Activated CD4-positive, alpha-beta T cell treated with anti-CD3 and anti-CD28 coated beads for 36 hours (primary cell): ENCODE results near the gene C4B. TPM values are rescaled to one million over a fixed set of nuclear protein-coding genes. Genes with fewer than 3 reads are reported as not detected.
"Not testable (repeated sequence)": the region's sequence is repeated elsewhere in the genome, so short reads cannot be mapped to it uniquely, and the experiment has no call there.

Source experiments
- ATAC-seq: fragments of 200-7000 bp; cut with Tn5 transposase; one replicate; pipeline ENCODE4 v1.10.0; 2021; ENCODE audit warnings: mild to moderate bottlenecking, moderate library complexity
- CTCF ChIA-PET: fragments of 350-600 bp; sonication (Branson Sonifier 250); formaldehyde crosslinking; loops from one replicate; lab custom pipeline; 2021; ENCODE audit warnings: antibody characterized with exemption; lab: Charles Lee
- POLR2A ChIA-PET: fragments of 350-600 bp; sonication (Branson Sonifier 250); formaldehyde crosslinking; loops from one replicate; lab custom pipeline; 2021; ENCODE audit warnings: antibody characterized with exemption, inconsistent platforms; lab: Charles Lee
- DNase-seq: peaks from one replicate; pipeline ENCODE4 v3.0.0-alpha.2; 2020
- H3K27ac Mint-ChIP-seq: one replicate; pipeline ENCODE4 v1.8.0; 2021; ENCODE audit warnings: mixed read lengths
- H3K27me3 Mint-ChIP-seq: one replicate; pipeline ENCODE4 v1.8.0; 2021; ENCODE audit warnings: mixed read lengths
- H3K36me3 Mint-ChIP-seq: one replicate; pipeline ENCODE4 v1.8.0; 2021; ENCODE audit warnings: low read depth, mixed read lengths
- H3K4me1 Mint-ChIP-seq: one replicate; pipeline ENCODE4 v1.8.0; 2021; ENCODE audit warnings: mixed read lengths
- H3K4me3 Mint-ChIP-seq: one replicate; pipeline ENCODE4 v1.8.0; 2021; ENCODE audit warnings: mild to moderate bottlenecking, moderate library complexity, mixed read lengths
- H3K9me3 Mint-ChIP-seq: one replicate; pipeline ENCODE4 v1.8.0; 2021; ENCODE audit warnings: low read depth, mixed read lengths
- intact Hi-C, 2 experiments: fragments of 100-400 bp; cut with DNase I in 1 of 2; cut with micrococcal nuclease in 1 of 2; formaldehyde crosslinking; loops; one replicate each; pipeline versions ENCODE4 v1.14.2 to v1.15.1; 2022 to 2024; cut with DNase I, micrococcal nuclease
- total RNA-seq, 2 experiments: library from RNA; stranded (reverse); gene quantifications; one replicate each; pipeline ENCODE4 v1.2.3, GENCODE V29; 2021

C4B gene
- total RNA-seq, 2 experiments from 2014 or later = 2.8 to 2.9 TPM

- ChIA-PET POLR2A (no interaction called here), CTCF (interaction anchor here (1.0 kb wide), 1 partner anchor 11 kb away, joined by 6 read pairs; no protein-coding TSS in a partner anchor)
- Mint-ChIP-seq H3K27me3 (no peaks in the 10 kb centered on the region), H3K27ac (no peak overlapping the region), H3K4me1 (no peaks in the 10 kb centered on the region), H3K4me3 (no peak overlapping the region), H3K9me3 (no peaks in the 10 kb centered on the region), H3K36me3 (no peaks in the 10 kb centered on the region)
- intact Hi-C loops = no loop called here
- ATAC-seq = no peak
- no peak for DNase-seq
Observed at GRCh38 chr6:32058511-32058963, 43.9 kb downstream of the C4B start.

- Mint-ChIP-seq H3K4me1 (no peaks in the 10 kb centered on the region), H3K9me3 (no peaks in the 10 kb centered on the region), H3K27me3 (no peaks in the 10 kb centered on the region), H3K36me3 (no peaks in the 10 kb centered on the region), H3K27ac (no peak overlapping the region), H3K4me3 (no peak overlapping the region)
- intact Hi-C loops = loop anchor here in 1 of 2 experiments (10.0 kb wide), 1 partner anchor 116 kb away; the partner anchor contains the start of gene CFB
- ATAC-seq = no peak
- ChIA-PET CTCF (no interaction called here), POLR2A (no interaction called here)
- DNase-seq = no peak
Observed at GRCh38 chr6:32060966-32061655, 46.5 kb downstream of the C4B start.

DNA sequence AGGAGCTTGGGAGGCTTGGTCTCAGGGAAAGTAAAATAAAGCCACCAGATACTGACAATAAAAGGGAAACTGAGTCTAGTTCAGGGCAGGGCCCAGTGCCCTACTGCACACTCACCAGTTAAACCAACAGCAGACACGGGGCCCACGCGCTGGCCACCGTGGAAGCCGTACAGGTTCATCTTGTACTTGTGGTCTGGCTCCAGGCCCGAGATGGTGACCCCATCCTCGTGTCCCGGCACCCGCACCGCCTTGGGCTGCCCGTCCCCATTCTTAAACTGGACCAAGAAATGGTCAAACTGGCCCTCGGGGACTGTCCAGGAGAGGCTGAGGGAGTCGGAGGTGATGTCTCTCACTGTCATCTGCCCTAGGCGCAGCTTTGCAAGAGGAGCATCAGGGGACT is 50.1 kb downstream of the C4B start:
- CTCF ChIA-PET = interaction anchor here (0.8 kb wide), 1 partner anchor 17 kb away, joined by 3 read pairs; no protein-coding TSS in a partner anchor
- H3K27me3 Mint-ChIP-seq = no peaks in the 10 kb centered on the region
- no peak overlapping the region for H3K4me3 Mint-ChIP-seq
- ATAC-seq (no peak), DNase-seq (no peak)
- POLR2A ChIA-PET = no interaction called here
- no peaks in the 10 kb centered on the region for H3K9me3 Mint-ChIP-seq
- H3K36me3 Mint-ChIP-seq = no peaks in the 10 kb centered on the region
- H3K4me1 Mint-ChIP-seq = no peaks in the 10 kb centered on the region
- intact Hi-C loops = loop anchor here in 1 of 2 experiments (10.0 kb wide), 1 partner anchor 120 kb away; the partner anchor contains the start of gene CFB
- H3K27ac Mint-ChIP-seq = no peak overlapping the region

DNA sequence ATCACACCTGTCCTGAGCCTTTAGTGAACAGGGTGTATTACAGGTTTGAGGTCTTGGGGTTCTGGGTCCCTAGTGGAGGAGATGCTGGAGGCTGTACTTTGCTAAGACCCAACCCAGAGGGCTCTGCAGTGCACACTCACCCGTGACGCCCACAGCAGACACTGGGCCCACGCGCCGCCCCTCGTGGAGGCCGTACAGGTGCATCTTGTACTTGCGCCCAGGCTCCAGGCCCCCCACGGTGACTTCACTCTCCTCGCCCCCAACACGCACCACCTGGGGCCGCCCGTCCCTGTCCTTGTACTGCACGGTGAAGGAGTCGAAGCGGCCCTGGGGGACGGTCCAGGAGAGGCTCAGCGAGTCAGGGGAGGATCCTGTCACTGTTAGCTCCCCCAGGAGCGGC is 52.9 kb downstream of the C4B start:
- H3K27ac Mint-ChIP-seq = not testable (repeated sequence)
- intact Hi-C loops = loop anchor here in 1 of 2 experiments (10.0 kb wide), 1 partner anchor 123 kb away; the partner anchor contains the start of gene CFB

DNA sequence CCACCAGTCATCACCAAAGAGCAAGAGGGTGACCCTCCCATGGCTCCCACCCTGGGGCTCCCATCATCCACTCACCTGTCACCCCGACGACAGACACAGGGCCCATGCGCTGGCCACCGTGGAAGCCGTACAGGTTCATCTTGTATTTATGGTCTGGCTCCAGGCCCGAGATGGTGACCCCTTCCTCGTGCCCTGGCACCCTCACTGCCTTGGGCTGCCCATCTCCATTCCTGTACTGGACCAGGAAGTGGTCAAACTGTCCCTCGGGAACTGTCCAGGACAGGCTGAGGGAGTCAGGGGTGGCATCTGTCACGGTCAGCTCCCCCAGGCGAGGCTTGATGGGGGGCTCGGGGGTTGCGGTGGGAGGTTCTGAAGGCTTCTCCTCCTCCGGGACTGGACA is 53.7 kb downstream of the C4B start:
- CTCF ChIA-PET, H3K27ac Mint-ChIP-seq, H3K9me3 Mint-ChIP-seq, H3K36me3 Mint-ChIP-seq, POLR2A ChIA-PET, H3K4me1 Mint-ChIP-seq, H3K27me3 Mint-ChIP-seq, H3K4me3 Mint-ChIP-seq, DNase-seq, ATAC-seq: not testable (repeated sequence)
- intact Hi-C loops = loop anchor here in 1 of 2 experiments (10.0 kb wide), 1 partner anchor 124 kb away; the partner anchor contains the start of gene CFB

More for the DNA sequence above, 52.9 kb downstream of the C4B start:
- POLR2A ChIA-PET, H3K36me3 Mint-ChIP-seq, H3K9me3 Mint-ChIP-seq, H3K4me3 Mint-ChIP-seq, H3K27me3 Mint-ChIP-seq, DNase-seq, H3K4me1 Mint-ChIP-seq, ATAC-seq: not testable (repeated sequence)
- CTCF ChIA-PET = interaction anchor here (0.6 kb wide), 1 partner anchor 204 kb away, joined by 4 read pairs; no protein-coding TSS in a partner anchor

DNA sequence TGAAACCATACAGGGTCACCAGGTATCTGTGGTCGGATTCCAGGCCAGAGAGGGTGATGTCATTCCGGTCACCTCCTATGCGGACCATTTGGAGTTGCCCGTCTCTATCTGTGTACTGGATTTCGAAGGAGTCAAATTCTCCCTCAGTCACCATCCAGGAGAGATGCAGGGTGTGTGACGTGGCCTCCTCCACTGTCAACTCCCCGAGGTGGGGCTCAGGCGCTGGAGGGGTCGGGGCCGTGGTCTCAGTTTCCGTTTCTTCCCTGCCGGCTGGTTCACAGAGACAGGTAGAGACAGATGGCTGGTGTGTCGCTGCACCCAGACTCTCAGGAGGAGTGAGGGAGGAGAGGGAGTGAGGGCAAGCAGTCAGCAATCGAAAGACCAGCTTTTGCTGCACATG is 54.3 kb downstream of the C4B start:
- Mint-ChIP-seq H3K4me1 (no peaks in the 10 kb centered on the region), H3K4me3 (no peak overlapping the region), H3K9me3 (no peaks in the 10 kb centered on the region), H3K27me3 (no peaks in the 10 kb centered on the region), H3K27ac (no peak overlapping the region), H3K36me3 (no peaks in the 10 kb centered on the region)
- ChIA-PET CTCF (no interaction called here), POLR2A (no interaction called here)
- no peak for DNase-seq
- ATAC-seq = no peak
- intact Hi-C loops = loop anchor here in 1 of 2 experiments (10.0 kb wide), 1 partner anchor 124 kb away; the partner anchor contains the start of gene CFB

DNA sequence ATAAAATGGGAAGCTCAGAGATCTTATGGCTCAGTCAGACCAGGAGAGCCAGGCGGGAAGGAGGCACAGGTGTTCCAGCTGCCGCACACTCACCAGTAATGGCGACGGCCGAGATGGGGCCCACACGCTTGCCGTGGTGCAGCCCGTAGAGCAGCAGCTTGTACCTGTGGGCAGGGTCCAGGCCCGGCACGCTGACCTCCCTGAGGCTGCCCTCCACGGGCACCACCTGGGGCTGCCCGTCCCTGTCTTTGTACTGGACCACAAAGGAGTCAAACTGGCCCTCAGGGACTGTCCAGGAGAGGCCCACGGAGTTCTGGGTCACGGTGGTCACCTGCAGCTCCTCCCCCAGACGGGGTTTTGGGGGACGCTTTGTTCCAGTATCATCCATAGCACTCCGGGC is 54.9 kb downstream of the C4B start:
- Mint-ChIP-seq H3K4me1 (no peaks in the 10 kb centered on the region), H3K36me3 (no peaks in the 10 kb centered on the region), H3K9me3 (no peaks in the 10 kb centered on the region), H3K27me3 (no peaks in the 10 kb centered on the region), H3K4me3 (no peak overlapping the region), H3K27ac (no peak overlapping the region)
- ATAC-seq = no peak
- CTCF ChIA-PET = interaction anchor here (0.7 kb wide), 1 partner anchor 146 kb away, joined by 3 read pairs; no protein-coding TSS in a partner anchor
- intact Hi-C loops = loop anchor here in 1 of 2 experiments (10.0 kb wide), 1 partner anchor 125 kb away; the partner anchor contains the start of gene CFB
- POLR2A ChIA-PET = no interaction called here
- no peak for DNase-seq

DNA sequence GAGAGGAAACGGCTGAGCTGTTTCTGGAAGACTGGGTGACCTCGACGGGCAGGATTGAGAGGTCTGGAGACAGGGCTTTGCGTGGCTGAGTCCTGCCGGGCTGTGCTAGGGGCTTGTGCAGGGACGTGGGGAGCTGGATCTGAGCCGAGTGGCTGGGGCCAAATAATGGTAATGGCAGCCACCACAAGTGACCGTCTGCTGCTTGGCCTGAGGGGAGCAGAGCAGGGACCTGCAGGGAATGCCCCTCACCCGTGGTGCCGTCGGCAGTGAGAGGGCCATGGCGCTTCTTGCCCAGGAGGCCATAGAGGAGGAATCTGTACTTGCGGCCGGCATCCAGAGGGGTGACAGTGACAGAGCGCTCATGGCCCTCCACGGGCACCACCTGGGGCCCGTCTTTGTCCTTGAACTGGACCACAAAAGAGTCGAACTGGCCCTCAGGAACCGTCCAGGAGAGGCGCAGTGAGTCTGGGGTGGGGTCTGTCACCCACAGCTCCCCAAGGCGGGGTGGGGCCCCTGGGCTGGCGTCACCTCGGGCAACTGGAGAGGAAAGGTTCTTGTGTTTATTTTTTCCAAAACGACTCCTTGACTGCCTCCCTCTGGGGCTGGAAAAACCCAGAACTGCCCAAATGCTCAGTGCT is 55.4 kb downstream of the C4B start:
- no peaks in the 10 kb centered on the region for H3K27me3 Mint-ChIP-seq
- H3K4me1 Mint-ChIP-seq = no peaks in the 10 kb centered on the region
- DNase-seq = no peak
- no peak for ATAC-seq
- H3K36me3 Mint-ChIP-seq = no peaks in the 10 kb centered on the region
- no peak overlapping the region for H3K27ac Mint-ChIP-seq
- H3K4me3 Mint-ChIP-seq = no peak overlapping the region
- CTCF ChIA-PET = interaction anchor here (0.5 to 0.7 kb wide), 2 partner anchors 21 to 147 kb away, joined by 3 to 4 read pairs; no protein-coding TSS in a partner anchor
- intact Hi-C loops = loop anchor here in 1 of 2 experiments (10.0 kb wide), 1 partner anchor 125 kb away; the partner anchor contains the start of gene CFB
- POLR2A ChIA-PET = no interaction called here
- H3K9me3 Mint-ChIP-seq = no peaks in the 10 kb centered on the region

GRCh38 chr6:32070814-32071543 is 56.4 kb downstream of the C4B start:
- Mint-ChIP-seq H3K36me3 (no peaks in the 10 kb centered on the region), H3K27me3 (no peaks in the 10 kb centered on the region), H3K4me3 (no peak overlapping the region), H3K4me1 (no peaks in the 10 kb centered on the region), H3K27ac (no peak overlapping the region), H3K9me3 (no peaks in the 10 kb centered on the region)
- intact Hi-C loops = no loop called here
- ChIA-PET CTCF (no interaction called here), POLR2A (no interaction called here)
- DNase-seq (no peak), ATAC-seq (no peak)

DNA sequence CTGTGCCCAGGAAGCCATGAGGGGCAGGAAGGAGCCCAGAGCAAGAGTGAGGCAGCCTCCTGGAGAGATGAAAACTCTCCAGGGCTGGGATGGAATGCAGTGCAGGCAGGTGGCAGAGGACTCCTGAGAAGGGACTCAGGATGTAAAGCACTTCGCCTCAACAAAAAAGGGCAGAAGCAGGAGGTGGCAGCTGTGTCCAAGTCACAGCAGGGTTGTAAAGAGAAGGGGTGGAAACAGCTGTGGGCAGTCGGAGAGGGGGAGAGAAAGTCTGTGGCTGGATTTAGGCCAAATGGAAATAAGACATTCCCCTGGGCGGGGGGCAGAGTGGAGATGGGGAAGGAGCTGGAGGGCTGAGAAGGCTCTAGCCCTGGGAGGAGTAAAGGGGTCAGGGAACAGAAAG is 58.5 kb downstream of the C4B start:
- no peak overlapping the region for H3K4me3 Mint-ChIP-seq
- no peak overlapping the region for H3K27ac Mint-ChIP-seq
- no peaks in the 10 kb centered on the region for H3K4me1 Mint-ChIP-seq
- intact Hi-C loops = no loop called here
- ATAC-seq (no peak), DNase-seq (no peak)
- H3K27me3 Mint-ChIP-seq = no peaks in the 10 kb centered on the region
- POLR2A ChIA-PET = no interaction called here
- CTCF ChIA-PET = no interaction called here
- no peaks in the 10 kb centered on the region for H3K9me3 Mint-ChIP-seq
- H3K36me3 Mint-ChIP-seq = no peaks in the 10 kb centered on the region

DNA sequence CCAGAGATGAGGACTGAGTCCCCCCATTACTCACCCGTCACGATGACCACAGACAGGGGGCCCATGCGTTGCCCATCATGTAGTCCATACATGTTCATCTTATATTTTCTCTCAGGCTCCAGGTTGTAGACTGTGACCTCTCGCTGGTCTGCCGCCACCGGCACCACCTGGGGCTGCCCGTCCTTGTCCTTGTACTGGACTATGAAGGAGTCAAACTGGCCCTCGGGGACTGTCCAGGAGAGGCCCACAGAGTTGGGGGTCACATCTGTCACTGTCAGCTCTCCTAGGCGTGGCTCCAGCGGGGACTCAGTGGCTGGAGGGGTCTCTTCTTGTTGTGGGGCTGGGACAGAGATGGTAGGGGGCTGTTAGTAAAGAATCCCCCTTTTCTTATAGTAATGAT is 59.0 kb downstream of the C4B start:
- H3K36me3 Mint-ChIP-seq = no peaks in the 10 kb centered on the region
- no peaks in the 10 kb centered on the region for H3K9me3 Mint-ChIP-seq
- POLR2A ChIA-PET = no interaction called here
- no peak for DNase-seq
- no peaks in the 10 kb centered on the region for H3K27me3 Mint-ChIP-seq
- intact Hi-C loops = no loop called here
- no peak for ATAC-seq
- H3K4me1 Mint-ChIP-seq = no peaks in the 10 kb centered on the region
- CTCF ChIA-PET = no interaction called here
- no peak overlapping the region for H3K27ac Mint-ChIP-seq
- no peak overlapping the region for H3K4me3 Mint-ChIP-seq
